Loucy (cell line): ENCODE results near the gene MYDGF.

Source experiments
- CTCF ChIP-seq: fragments of 200-600 bp; sonication (generic); conservative IDR thresholded peaks from 2 replicates; pipeline ENCODE4 v1.5.1; 2014; ENCODE audit warnings: mild to moderate bottlenecking, antibody characterized with exemption, low read length
- EZH2phosphoT487 ChIP-seq: fragments of 200-600 bp; IDR thresholded peaks from 2 replicates; pipeline ENCODE4 v1.6.1; 2018; ENCODE audit warnings: antibody characterized with exemption, mild to moderate bottlenecking, moderate library complexity, borderline replicate concordance

- TF ChIP-seq CTCF: no peak
- no peak for TF ChIP-seq EZH2phosphoT487
Observed at GRCh38 chr19:4660993-4661392, 9.1 kb downstream of the MYDGF start.
